ENCODE measurements around the gene PRPF40A. TPM values are rescaled to one million over a fixed set of nuclear protein-coding genes. Genes with fewer than 3 reads are reported as not detected.

PRPF40A gene
- total and polyA plus RNA-seq, 2 experiments from 2014 or later, result 101 to 125 TPM

DNA sequence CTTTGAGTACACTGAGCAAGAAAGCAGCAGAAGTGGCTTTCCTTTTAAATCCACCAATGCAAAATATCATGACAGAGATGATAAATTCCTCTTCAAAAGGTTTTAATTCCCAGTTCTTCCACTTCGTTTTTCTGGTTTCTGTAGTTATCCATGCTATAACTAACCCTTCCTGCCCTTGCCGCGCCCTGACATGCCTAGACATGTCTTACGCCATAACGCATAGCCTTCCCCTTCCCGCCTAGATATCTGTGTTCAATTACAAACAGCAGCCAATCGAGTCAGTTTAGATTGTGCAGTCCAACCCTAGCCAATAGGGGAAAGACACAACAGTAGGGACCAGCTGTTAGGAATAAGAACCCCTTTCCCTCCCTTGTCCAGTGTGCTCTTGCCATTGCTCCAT lies 16.1 kb downstream of the PRPF40A start:
- WGBS (ENCODE audit: low lambda C conversion rate, missing lambda C conversion rate), result 88% methylated on average over 7 of the region's 7 CpGs
- no peaks in the 10 kb centered on the region for H3K9me2 ChIP-seq (replicated peaks; ENCODE audit: insufficient read depth)
- no peak overlapping the region for H3K4me2 ChIP-seq
- TF ChIP-seq EZH2phosphoT487 (IDR thresholded peaks at IDR 0.05; ENCODE audit: low read depth, severe bottlenecking, unreplicated experiment) (no peak), EZH2 (IDR thresholded peaks at IDR 0.05; ENCODE audit: borderline replicate concordance) (no peak)
- TF ChIP-seq, protein P1, sequence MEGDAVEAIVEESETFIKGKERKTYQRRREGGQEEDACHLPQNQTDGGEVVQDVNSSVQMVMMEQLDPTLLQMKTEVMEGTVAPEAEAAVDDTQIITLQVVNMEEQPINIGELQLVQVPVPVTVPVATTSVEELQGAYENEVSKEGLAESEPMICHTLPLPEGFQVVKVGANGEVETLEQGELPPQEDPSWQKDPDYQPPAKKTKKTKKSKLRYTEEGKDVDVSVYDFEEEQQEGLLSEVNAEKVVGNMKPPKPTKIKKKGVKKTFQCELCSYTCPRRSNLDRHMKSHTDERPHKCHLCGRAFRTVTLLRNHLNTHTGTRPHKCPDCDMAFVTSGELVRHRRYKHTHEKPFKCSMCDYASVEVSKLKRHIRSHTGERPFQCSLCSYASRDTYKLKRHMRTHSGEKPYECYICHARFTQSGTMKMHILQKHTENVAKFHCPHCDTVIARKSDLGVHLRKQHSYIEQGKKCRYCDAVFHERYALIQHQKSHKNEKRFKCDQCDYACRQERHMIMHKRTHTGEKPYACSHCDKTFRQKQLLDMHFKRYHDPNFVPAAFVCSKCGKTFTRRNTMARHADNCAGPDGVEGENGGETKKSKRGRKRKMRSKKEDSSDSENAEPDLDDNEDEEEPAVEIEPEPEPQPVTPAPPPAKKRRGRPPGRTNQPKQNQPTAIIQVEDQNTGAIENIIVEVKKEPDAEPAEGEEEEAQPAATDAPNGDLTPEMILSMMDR (IDR thresholded peaks at IDR 0.05; ENCODE audit: poor library complexity), result no peak
- H3K27me3 ChIP-seq, result no peaks in the 10 kb centered on the region
- no peaks in the 10 kb centered on the region for H3K9me3 ChIP-seq (ENCODE audit: low read depth)
- no peaks in the 10 kb centered on the region for H3K4me1 ChIP-seq (ENCODE audit: insufficient read depth)
- no peak for DNase-seq (ENCODE audit: low spot score)
- no peak overlapping the region for H2AFZ ChIP-seq
- H3K36me3 ChIP-seq (replicated peaks; ENCODE audit: insufficient read depth, low read depth), result no peaks in the 10 kb centered on the region
- peaks cover 44% of the 10 kb centered on the region for H4K20me1 ChIP-seq (ENCODE audit: insufficient read depth, poor library complexity, severe bottlenecking)
- peaks cover 100% of the 10 kb centered on the region for H3K79me2 ChIP-seq
- no peak overlapping the region for H3K27ac ChIP-seq
- H3K4me3 ChIP-seq, result no peak overlapping the region

DNA sequence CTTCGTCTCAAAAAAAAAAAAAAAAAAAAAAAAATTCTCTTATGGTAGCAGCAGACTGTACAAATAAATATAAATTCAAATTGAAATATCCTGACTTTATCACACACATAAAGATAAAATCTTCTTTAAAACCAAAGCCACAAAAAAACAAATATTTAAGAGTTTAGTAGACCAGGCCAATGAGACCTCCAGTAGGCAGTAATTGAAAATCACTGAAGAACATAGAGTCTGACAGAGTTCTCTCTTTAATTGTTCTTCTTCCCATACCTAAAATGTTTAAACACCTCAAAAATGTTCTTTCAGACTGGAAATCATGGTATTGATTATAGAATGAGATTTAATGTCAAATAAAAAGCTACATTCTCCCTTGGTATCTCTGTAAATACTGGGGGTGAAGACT lies 20.8 kb downstream of the PRPF40A start:
- Histone ChIP-seq H2AFZ (no peak overlapping the region), H3K9me3 (ENCODE audit: low read depth) (no peaks in the 10 kb centered on the region), H3K27ac (no peak overlapping the region), H3K27me3 (no peaks in the 10 kb centered on the region), H3K79me2 (peaks cover 84% of the 10 kb centered on the region), H3K4me3 (no peak overlapping the region), H3K4me2 (no peak overlapping the region), H4K20me1 (ENCODE audit: insufficient read depth, poor library complexity, severe bottlenecking) (peaks cover 19% of the 10 kb centered on the region), H3K4me1 (ENCODE audit: insufficient read depth) (no peaks in the 10 kb centered on the region), H3K36me3 (replicated peaks; ENCODE audit: insufficient read depth, low read depth) (no peaks in the 10 kb centered on the region), H3K9me2 (replicated peaks; ENCODE audit: insufficient read depth) (no peaks in the 10 kb centered on the region)
- 100% methylated on average over 1 of the region's 1 CpG for WGBS (ENCODE audit: low lambda C conversion rate, missing lambda C conversion rate)
- TF ChIP-seq, protein P1 (IDR thresholded peaks at IDR 0.05; ENCODE audit: poor library complexity), result no peak
- TF ChIP-seq EZH2phosphoT487 (IDR thresholded peaks at IDR 0.05; ENCODE audit: low read depth, severe bottlenecking, unreplicated experiment) (no peak), EZH2 (IDR thresholded peaks at IDR 0.05; ENCODE audit: borderline replicate concordance) (no peak)
- DNase-seq (ENCODE audit: low spot score), result no peak

DNA sequence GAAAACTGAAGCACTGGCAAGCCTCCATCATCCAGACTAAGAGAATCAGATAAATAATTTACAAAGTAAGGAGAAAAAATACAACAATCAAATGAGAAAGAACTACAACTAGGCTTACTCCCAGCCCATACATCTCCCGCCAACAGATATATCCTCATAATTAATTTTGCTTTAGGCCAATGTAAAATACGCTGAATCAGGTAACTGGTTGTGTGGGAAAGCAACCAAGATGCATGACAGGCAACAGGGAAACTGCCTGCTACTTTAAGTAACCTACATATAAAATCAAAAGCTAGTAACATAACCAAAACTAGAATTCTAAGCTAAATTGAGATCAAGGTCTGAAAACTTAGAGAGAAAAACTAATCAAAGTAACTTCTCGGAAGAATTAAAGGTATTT lies 21.5 kb downstream of the PRPF40A start:
- no peak overlapping the region for H3K4me2 ChIP-seq
- no peaks in the 10 kb centered on the region for H3K9me2 ChIP-seq (replicated peaks; ENCODE audit: insufficient read depth)
- no peak overlapping the region for H3K27ac ChIP-seq
- peaks cover 19% of the 10 kb centered on the region for H4K20me1 ChIP-seq (ENCODE audit: insufficient read depth, poor library complexity, severe bottlenecking)
- peaks cover 79% of the 10 kb centered on the region for H3K79me2 ChIP-seq
- 97% methylated on average over 3 of the region's 3 CpGs for WGBS (ENCODE audit: low lambda C conversion rate, missing lambda C conversion rate)
- no peaks in the 10 kb centered on the region for H3K27me3 ChIP-seq
- H3K4me3 ChIP-seq, result no peak overlapping the region
- H2AFZ ChIP-seq, result no peak overlapping the region
- no peaks in the 10 kb centered on the region for H3K9me3 ChIP-seq (ENCODE audit: low read depth)
- TF ChIP-seq EZH2phosphoT487 (IDR thresholded peaks at IDR 0.05; ENCODE audit: low read depth, severe bottlenecking, unreplicated experiment) (no peak), EZH2 (IDR thresholded peaks at IDR 0.05; ENCODE audit: borderline replicate concordance) (no peak)
- TF ChIP-seq, protein P1 (IDR thresholded peaks at IDR 0.05; ENCODE audit: poor library complexity), result no peak
- H3K36me3 ChIP-seq (replicated peaks; ENCODE audit: insufficient read depth, low read depth), result no peaks in the 10 kb centered on the region
- no peaks in the 10 kb centered on the region for H3K4me1 ChIP-seq (ENCODE audit: insufficient read depth)
- DNase-seq (ENCODE audit: low spot score), result no peak
